HepG2 (cell line): Measurements from ENCODE around the gene BLOC1S1. TPM values are rescaled to one million over a fixed set of nuclear protein-coding genes. Genes with fewer than 3 reads are reported as not detected.
A peak's percentile ranks its signal among the peaks of the same experiment; 100 is the strongest.

ENCODE experiments used
- ARNT ChIP-seq: fragments of 450-650 bp; IDR thresholded peaks from 2 replicates; pipeline ENCODE4 v1.6.1; 2017
- CHD4 ChIP-seq: fragments of 200-600 bp; sonication (generic); IDR thresholded peaks from 2 replicates; pipeline ENCODE4 v1.7.0; 2017; ENCODE audit warnings: mild to moderate bottlenecking, low read length, borderline replicate concordance
- DNMT1 ChIP-seq: sonication (generic); formaldehyde crosslinking; IDR thresholded peaks from 2 replicates; pipeline ENCODE4 v1.5.1; 2020; ENCODE audit warnings: mild to moderate bottlenecking, missing genetic modification reagents
- DNMT3B ChIP-seq: conservative IDR thresholded peaks from 2 replicates; pipeline ENCODE4 v1.6.1; 2016; ENCODE audit warnings: missing biosample characterization, control low read depth
- EP300 ChIP-seq, 3 experiments: sonication (generic) in 1 of 3; formaldehyde crosslinking in 1 of 3; IDR thresholded peaks; 2 replicates each; pipeline versions ENCODE4 v1.5.1 to v1.6.1; 2011 to 2020; ENCODE audit warnings: low read depth in 2 of 3, low read length in 2 of 3, borderline replicate concordance in 1 of 3, improper control_type of control experiment in 1 of 3, mild to moderate bottlenecking in 1 of 3, missing genetic modification reagents in 1 of 3, moderate library complexity in 1 of 3
- HMGXB3 ChIP-seq: sonication (generic); formaldehyde crosslinking; IDR thresholded peaks from 2 replicates; pipeline ENCODE4 v1.4.0; 2020; ENCODE audit warnings: missing genetic modification reagents, borderline replicate concordance
- HOXD1 ChIP-seq: sonication (generic); formaldehyde crosslinking; IDR thresholded peaks from 2 replicates; pipeline ENCODE4 v1.5.0; 2020; ENCODE audit warnings: missing genetic modification reagents
- KLF11 ChIP-seq: IDR thresholded peaks from 2 replicates; pipeline ENCODE4 v1.6.1; 2016; ENCODE audit warnings: missing compliant biosample characterization
- NCOA5 ChIP-seq: sonication (generic); formaldehyde crosslinking; IDR thresholded peaks from 2 replicates; pipeline ENCODE4 v1.4.0; 2020; ENCODE audit warnings: missing genetic modification reagents
- POLR2AphosphoS5 ChIP-seq: IDR thresholded peaks from 2 replicates; pipeline ENCODE4 v1.6.1; 2012; ENCODE audit warnings: low read depth, low read length
- YY1 ChIP-seq: IDR thresholded peaks from 2 replicates; pipeline ENCODE4 v1.6.1; 2011; ENCODE audit warnings: low read length, low read depth, moderate library complexity, mild to moderate bottlenecking; ENCODE audit not compliant: insufficient read depth, insufficient replicate concordance
- ZBTB42 ChIP-seq: sonication (generic); formaldehyde crosslinking; IDR thresholded peaks from 2 replicates; pipeline ENCODE4 v1.5.0; 2020; ENCODE audit warnings: mild to moderate bottlenecking, missing genetic modification reagents
- ZNF138 ChIP-seq: sonication (generic); formaldehyde crosslinking; IDR thresholded peaks from 2 replicates; pipeline ENCODE4 v1.5.0; 2020; ENCODE audit warnings: mild to moderate bottlenecking, low read depth, missing genetic modification reagents
- ZNF292 ChIP-seq: sonication (generic); formaldehyde crosslinking; IDR thresholded peaks from 2 replicates; pipeline ENCODE4 v1.8.1; 2022; ENCODE audit warnings: mild to moderate bottlenecking, low read depth, missing genetic modification reagents, borderline replicate concordance
- ZNF414 ChIP-seq: sonication (generic); formaldehyde crosslinking; IDR thresholded peaks from 2 replicates; pipeline ENCODE4 v1.5.0; 2020; ENCODE audit warnings: missing genetic modification reagents
- ZNF496 ChIP-seq: sonication (generic); formaldehyde crosslinking; IDR thresholded peaks from 2 replicates; pipeline ENCODE4 v1.8.1; 2023; ENCODE audit warnings: mild to moderate bottlenecking, moderate library complexity, missing genetic modification reagents; ENCODE audit not compliant: insufficient replicate concordance
- ZNF569 ChIP-seq: sonication (generic); formaldehyde crosslinking; IDR thresholded peaks from 2 replicates; pipeline ENCODE4 v1.5.0; 2020; ENCODE audit warnings: mild to moderate bottlenecking, missing genetic modification reagents, moderate library complexity, borderline replicate concordance
- ZNF83 ChIP-seq: sonication (generic); formaldehyde crosslinking; IDR thresholded peaks from 2 replicates; pipeline ENCODE4 v1.4.0; 2020; ENCODE audit warnings: missing genetic modification reagents, mild to moderate bottlenecking, borderline replicate concordance
- polyA plus RNA-seq, 8 experiments: library from polyadenylated mRNA; depleted of rRNA in 3 of 8; stranded (reverse) in 7 of 8; unstranded in 1 of 8; fragments of >200 nt; fragmentation: Illumina TruSeq in 4 of 8; extraction: Trizol in 4 of 8; gene quantifications; 2 replicates each; pipeline versions ENCODE4 v1.2.1 to v1.2.3, GENCODE V29; 2011 to 2016; ENCODE audit warnings: low read depth in 4 of 8, missing spikeins in 1 of 8, mixed read lengths in 1 of 8; ENCODE audit not compliant: insufficient read depth in 1 of 8
- total RNA-seq, 5 experiments: library from RNA; depleted of rRNA; stranded (reverse); fragments of >200 nt; fragmentation: Illumina TruSeq; extraction: Trizol; gene quantifications; 2 replicates each; pipeline ENCODE4 v1.2.3, GENCODE V29; 2016; ENCODE audit warnings: low read depth in 1 of 5
- TF ChIP-seq, protein P1 (sequence below): sonication (generic); formaldehyde crosslinking; IDR thresholded peaks from 2 replicates; pipeline ENCODE4 v1.9.0; 2021; ENCODE audit warnings: missing genetic modification reagents, mild to moderate bottlenecking, borderline replicate concordance
- TF ChIP-seq, protein P2 (sequence below): sonication (generic); formaldehyde crosslinking; IDR thresholded peaks from 2 replicates; pipeline ENCODE4 v1.4.0; 2020; ENCODE audit warnings: missing genetic modification reagents, borderline replicate concordance

Gene BLOC1S1
- total and polyA plus RNA-seq, 2 of the 13 experiments (the other 11 are each of a cell fraction or from before 2014, with no cell fraction given), result 55.1 to 95.3 TPM

DNA sequence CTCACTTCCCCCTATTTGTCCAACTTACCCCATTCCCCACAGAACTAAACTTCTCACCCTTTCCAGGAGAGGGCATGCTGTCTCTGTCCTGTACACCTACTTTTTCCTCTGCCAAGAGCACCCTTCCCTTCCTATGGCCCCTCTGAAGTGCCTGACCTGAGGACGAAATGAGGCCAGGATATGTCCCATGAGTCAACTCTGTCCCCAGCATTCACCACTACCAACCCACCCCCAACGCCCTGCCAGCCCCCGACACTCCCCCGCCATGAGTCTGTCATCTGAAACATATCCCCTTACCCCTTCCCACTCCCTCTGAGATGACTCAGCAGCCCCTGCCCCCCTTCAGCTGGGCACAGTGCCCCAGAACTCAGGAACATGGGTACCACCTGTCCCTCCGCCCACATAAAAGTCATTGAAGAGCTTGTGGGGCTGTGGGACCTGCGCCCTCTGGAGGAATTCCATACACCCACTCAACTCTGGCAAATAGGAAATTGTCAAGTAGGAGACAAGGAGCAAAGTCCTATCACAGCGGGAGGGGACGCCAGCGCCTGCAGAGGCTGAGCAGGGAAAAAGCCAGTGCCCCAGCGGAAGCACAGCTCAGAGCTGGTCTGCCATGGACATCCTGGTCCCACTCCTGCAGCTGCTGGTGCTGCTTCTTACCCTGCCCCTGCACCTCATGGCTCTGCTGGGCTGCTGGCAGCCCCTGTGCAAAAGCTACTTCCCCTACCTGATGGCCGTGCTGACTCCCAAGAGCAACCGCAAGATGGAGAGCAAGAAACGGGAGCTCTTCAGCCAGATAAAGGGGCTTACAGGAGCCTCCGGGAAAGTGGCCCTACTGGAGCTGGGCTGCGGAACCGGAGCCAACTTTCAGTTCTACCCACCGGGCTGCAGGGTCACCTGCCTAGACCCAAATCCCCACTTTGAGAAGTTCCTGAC is 34.4 kb upstream of the BLOC1S1 start (continued):
- TF ChIP-seq ZNF83, result no peak
- peak; percentile 90 for TF ChIP-seq POLR2AphosphoS5
- peak; percentile 78 for TF ChIP-seq ZNF292
- TF ChIP-seq, protein P1, sequence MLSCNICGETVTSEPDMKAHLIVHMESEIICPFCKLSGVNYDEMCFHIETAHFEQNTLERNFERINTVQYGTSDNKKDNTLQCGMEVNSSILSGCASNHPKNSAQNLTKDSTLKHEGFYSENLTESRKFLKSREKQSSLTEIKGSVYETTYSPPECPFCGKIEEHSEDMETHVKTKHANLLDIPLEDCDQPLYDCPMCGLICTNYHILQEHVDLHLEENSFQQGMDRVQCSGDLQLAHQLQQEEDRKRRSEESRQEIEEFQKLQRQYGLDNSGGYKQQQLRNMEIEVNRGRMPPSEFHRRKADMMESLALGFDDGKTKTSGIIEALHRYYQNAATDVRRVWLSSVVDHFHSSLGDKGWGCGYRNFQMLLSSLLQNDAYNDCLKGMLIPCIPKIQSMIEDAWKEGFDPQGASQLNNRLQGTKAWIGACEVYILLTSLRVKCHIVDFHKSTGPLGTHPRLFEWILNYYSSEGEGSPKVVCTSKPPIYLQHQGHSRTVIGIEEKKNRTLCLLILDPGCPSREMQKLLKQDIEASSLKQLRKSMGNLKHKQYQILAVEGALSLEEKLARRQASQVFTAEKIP (CRISPR knock-in tag), result no peak
- TF ChIP-seq ARNT, result no peak
- TF ChIP-seq HMGXB3 (CRISPR knock-in tag), result no peak
- TF ChIP-seq DNMT3B (CRISPR knock-in tag), result no peak
- TF ChIP-seq HOXD1 (CRISPR knock-in tag), result no peak
- no peak for TF ChIP-seq ZNF569 (CRISPR knock-in tag)
- no peak for TF ChIP-seq ZNF496 (CRISPR knock-in tag)
- TF ChIP-seq CHD4, result no peak
- no peak for TF ChIP-seq KLF11
- no peak for TF ChIP-seq YY1
- no peak for TF ChIP-seq NCOA5 (CRISPR knock-in tag)
- TF ChIP-seq DNMT1, result 0 out of 2 replicates have a peak, but pooled peaks have one; percentile 62
- TF ChIP-seq ZNF138 (CRISPR knock-in tag), result 0 out of 2 replicates have a peak, but pooled peaks have one; percentile 6
- 0 out of 2 replicates have a peak, but pooled peaks have one; percentile 55 for TF ChIP-seq ZNF414 (CRISPR knock-in tag)
- TF ChIP-seq, protein P2, sequence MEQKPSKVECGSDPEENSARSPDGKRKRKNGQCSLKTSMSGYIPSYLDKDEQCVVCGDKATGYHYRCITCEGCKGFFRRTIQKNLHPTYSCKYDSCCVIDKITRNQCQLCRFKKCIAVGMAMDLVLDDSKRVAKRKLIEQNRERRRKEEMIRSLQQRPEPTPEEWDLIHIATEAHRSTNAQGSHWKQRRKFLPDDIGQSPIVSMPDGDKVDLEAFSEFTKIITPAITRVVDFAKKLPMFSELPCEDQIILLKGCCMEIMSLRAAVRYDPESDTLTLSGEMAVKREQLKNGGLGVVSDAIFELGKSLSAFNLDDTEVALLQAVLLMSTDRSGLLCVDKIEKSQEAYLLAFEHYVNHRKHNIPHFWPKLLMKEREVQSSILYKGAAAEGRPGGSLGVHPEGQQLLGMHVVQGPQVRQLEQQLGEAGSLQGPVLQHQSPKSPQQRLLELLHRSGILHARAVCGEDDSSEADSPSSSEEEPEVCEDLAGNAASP (CRISPR knock-in tag), result no peak
- TF ChIP-seq EP300 (IDR thresholded peaks at IDR 0.05; ENCODE audit: low read depth in 2 of 2, low read length in 2 of 2), result peak in 1 of 2 experiments; percentile 40; a peak in 1 of 4 replicates
- TF ChIP-seq EP300 (CRISPR knock-in tag; IDR thresholded peaks at IDR 0.05; ENCODE audit: borderline replicate concordance), result no peak
- TF ChIP-seq ZBTB42 (CRISPR knock-in tag), result no peak
